ENCODE measurements around the gene NEU1. TPM values are rescaled to one million over a fixed set of nuclear protein-coding genes. Genes with fewer than 3 reads are reported as not detected.
"Not testable (repeated sequence)": the region's sequence is repeated elsewhere in the genome, so short reads cannot be mapped to it uniquely, and the experiment has no call there.

Gene NEU1
- total and polyA plus RNA-seq, 2 experiments from 2014 or later = 388 to 402 TPM

GRCh38 chr6:31864818-31865204, 2.2 kb upstream of the NEU1 start:
- H3K27me3 ChIP-seq = no peaks in the 10 kb centered on the region
- H2AFZ ChIP-seq = no peak overlapping the region
- no peak for DNase-seq (ENCODE audit: low spot score)
- TF ChIP-seq, protein P1, sequence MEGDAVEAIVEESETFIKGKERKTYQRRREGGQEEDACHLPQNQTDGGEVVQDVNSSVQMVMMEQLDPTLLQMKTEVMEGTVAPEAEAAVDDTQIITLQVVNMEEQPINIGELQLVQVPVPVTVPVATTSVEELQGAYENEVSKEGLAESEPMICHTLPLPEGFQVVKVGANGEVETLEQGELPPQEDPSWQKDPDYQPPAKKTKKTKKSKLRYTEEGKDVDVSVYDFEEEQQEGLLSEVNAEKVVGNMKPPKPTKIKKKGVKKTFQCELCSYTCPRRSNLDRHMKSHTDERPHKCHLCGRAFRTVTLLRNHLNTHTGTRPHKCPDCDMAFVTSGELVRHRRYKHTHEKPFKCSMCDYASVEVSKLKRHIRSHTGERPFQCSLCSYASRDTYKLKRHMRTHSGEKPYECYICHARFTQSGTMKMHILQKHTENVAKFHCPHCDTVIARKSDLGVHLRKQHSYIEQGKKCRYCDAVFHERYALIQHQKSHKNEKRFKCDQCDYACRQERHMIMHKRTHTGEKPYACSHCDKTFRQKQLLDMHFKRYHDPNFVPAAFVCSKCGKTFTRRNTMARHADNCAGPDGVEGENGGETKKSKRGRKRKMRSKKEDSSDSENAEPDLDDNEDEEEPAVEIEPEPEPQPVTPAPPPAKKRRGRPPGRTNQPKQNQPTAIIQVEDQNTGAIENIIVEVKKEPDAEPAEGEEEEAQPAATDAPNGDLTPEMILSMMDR (IDR thresholded peaks at IDR 0.05; ENCODE audit: poor library complexity) = no peak
- TF ChIP-seq EZH2 (IDR thresholded peaks at IDR 0.05; ENCODE audit: borderline replicate concordance) = no peak
- TF ChIP-seq EZH2phosphoT487 (IDR thresholded peaks at IDR 0.05; ENCODE audit: low read depth, severe bottlenecking, unreplicated experiment) = no peak
- H3K27ac ChIP-seq = peak overlapping the region; percentile 11
- H3K4me2 ChIP-seq = no peak overlapping the region
- H3K4me3 ChIP-seq = no peak overlapping the region
- peaks cover 2% of the 10 kb centered on the region for H4K20me1 ChIP-seq (ENCODE audit: insufficient read depth, poor library complexity, severe bottlenecking)
- no peaks in the 10 kb centered on the region for H3K36me3 ChIP-seq (replicated peaks; ENCODE audit: insufficient read depth, low read depth)
- peaks cover 19% of the 10 kb centered on the region for H3K79me2 ChIP-seq
- no peaks in the 10 kb centered on the region for H3K9me2 ChIP-seq (replicated peaks; ENCODE audit: insufficient read depth)
- H3K4me1 ChIP-seq (ENCODE audit: insufficient read depth) = peaks cover 5% of the 10 kb centered on the region
- 94% methylated on average over 8 of the region's 8 CpGs for WGBS (ENCODE audit: low lambda C conversion rate, missing lambda C conversion rate)
- no peaks in the 10 kb centered on the region for H3K9me3 ChIP-seq (ENCODE audit: low read depth)

DNA sequence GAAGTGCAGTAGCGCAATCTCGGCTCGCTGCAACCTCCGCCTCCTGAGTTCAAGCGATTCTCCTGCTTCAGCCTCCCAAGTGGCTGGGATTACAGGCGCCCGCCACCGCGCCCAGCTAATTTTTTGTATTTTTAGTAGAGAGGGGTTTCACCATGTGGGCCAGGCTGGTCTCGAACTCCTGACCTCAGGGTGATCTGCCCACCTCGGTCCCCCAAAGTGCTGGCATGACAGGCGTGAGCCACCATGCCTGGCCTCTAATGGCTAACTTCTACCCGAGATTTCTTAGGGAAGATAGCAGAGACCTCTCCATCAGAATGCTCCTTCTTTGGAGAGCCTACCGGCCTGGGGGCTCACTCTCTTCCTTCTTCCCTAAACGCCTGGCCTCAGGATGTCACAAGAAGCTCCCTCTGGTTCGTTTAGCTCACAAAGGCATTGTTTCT, 1.5 kb upstream of the NEU1 start:
- Histone ChIP-seq H3K4me3 (peak overlapping the region; percentile 22), H3K27ac (peak overlapping the region; percentile 84), H3K79me2 (peaks cover 19% of the 10 kb centered on the region), H3K4me2 (peak overlapping the region; percentile 73), H2AFZ (peak overlapping the region; percentile 13)
- 24% methylated on average over 16 of the region's 16 CpGs for whole genome bisulfite sequencing (ENCODE audit: low lambda C conversion rate, missing lambda C conversion rate)
- not testable (repeated sequence) for DNase-seq (ENCODE audit: low spot score); H3K9me2 ChIP-seq (replicated peaks; ENCODE audit: insufficient read depth); H4K20me1 ChIP-seq (ENCODE audit: insufficient read depth, poor library complexity, severe bottlenecking); H3K36me3 ChIP-seq (replicated peaks; ENCODE audit: insufficient read depth, low read depth); H3K27me3 ChIP-seq; H3K9me3 ChIP-seq (ENCODE audit: low read depth); H3K4me1 ChIP-seq (ENCODE audit: insufficient read depth)

GRCh38 chr6:31861919-31862343, 690 bp downstream of the NEU1 start:
- Histone ChIP-seq H3K4me3 (peak overlapping the region; percentile 30), H3K4me2 (peak overlapping the region; percentile 86), H3K9me2 (replicated peaks; ENCODE audit: insufficient read depth) (no peaks in the 10 kb centered on the region), H3K9me3 (ENCODE audit: low read depth) (no peaks in the 10 kb centered on the region), H4K20me1 (ENCODE audit: insufficient read depth, poor library complexity, severe bottlenecking) (peaks cover 2% of the 10 kb centered on the region), H3K79me2 (peaks cover 19% of the 10 kb centered on the region), H2AFZ (peak overlapping the region; percentile 1), H3K36me3 (replicated peaks; ENCODE audit: insufficient read depth, low read depth) (no peaks in the 10 kb centered on the region), H3K27me3 (no peaks in the 10 kb centered on the region), H3K27ac (peak overlapping the region; percentile 57), H3K4me1 (ENCODE audit: insufficient read depth) (peaks cover 5% of the 10 kb centered on the region)
- TF ChIP-seq, protein P1 (IDR thresholded peaks at IDR 0.05; ENCODE audit: poor library complexity) = no peak
- no peak for TF ChIP-seq EZH2 (IDR thresholded peaks at IDR 0.05; ENCODE audit: borderline replicate concordance)
- no peak for TF ChIP-seq EZH2phosphoT487 (IDR thresholded peaks at IDR 0.05; ENCODE audit: low read depth, severe bottlenecking, unreplicated experiment)
- DNase-seq (ENCODE audit: low spot score) = peak; percentile 23
- WGBS (ENCODE audit: low lambda C conversion rate, missing lambda C conversion rate) = 52% methylated on average over 16 of the region's 17 CpGs

DNA sequence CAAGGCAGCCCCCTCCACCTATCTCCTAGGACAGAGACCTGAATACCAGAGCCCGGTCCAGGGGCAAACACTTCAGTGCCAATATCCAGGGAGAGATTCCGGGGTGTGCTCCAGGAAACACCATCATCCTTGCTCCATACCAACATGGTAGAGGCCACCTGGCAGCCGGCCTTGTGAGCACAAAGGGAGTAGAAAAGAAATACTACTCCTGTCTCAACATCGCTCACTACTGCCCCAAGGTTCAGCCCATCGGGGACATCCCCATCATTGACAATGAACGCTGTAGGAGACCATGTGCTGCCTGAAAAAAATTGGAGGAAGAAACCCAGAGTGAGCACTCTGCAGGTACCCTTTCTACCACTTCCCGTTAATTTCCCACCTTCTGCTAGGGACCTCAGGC, 1.5 kb downstream of the NEU1 start:
- no peaks in the 10 kb centered on the region for H3K9me2 ChIP-seq (replicated peaks; ENCODE audit: insufficient read depth)
- no peaks in the 10 kb centered on the region for H3K27me3 ChIP-seq
- no peak overlapping the region for H2AFZ ChIP-seq
- TF ChIP-seq EZH2phosphoT487 (IDR thresholded peaks at IDR 0.05; ENCODE audit: low read depth, severe bottlenecking, unreplicated experiment) = no peak
- H3K79me2 ChIP-seq = peaks cover 19% of the 10 kb centered on the region
- H3K9me3 ChIP-seq (ENCODE audit: low read depth) = no peaks in the 10 kb centered on the region
- peak overlapping the region; percentile 86 for H3K4me2 ChIP-seq
- peaks cover 2% of the 10 kb centered on the region for H4K20me1 ChIP-seq (ENCODE audit: insufficient read depth, poor library complexity, severe bottlenecking)
- no peaks in the 10 kb centered on the region for H3K36me3 ChIP-seq (replicated peaks; ENCODE audit: insufficient read depth, low read depth)
- H3K27ac ChIP-seq = no peak overlapping the region
- WGBS (ENCODE audit: low lambda C conversion rate, missing lambda C conversion rate) = 95% methylated on average over 7 of the region's 7 CpGs
- no peak overlapping the region for H3K4me3 ChIP-seq
- peaks cover 5% of the 10 kb centered on the region for H3K4me1 ChIP-seq (ENCODE audit: insufficient read depth)
- DNase-seq (ENCODE audit: low spot score) = peak; percentile 4

Measured in hepatocyte (in vitro differentiated cells).